DMS53 (cell line): Measurements from ENCODE around the gene ARHGAP42.

Experiments used
- DNase-seq: peaks from one replicate; lab custom pipeline; 2025; lab: John Stamatoyannopoulos, UW

Gene ARHGAP42

DNA sequence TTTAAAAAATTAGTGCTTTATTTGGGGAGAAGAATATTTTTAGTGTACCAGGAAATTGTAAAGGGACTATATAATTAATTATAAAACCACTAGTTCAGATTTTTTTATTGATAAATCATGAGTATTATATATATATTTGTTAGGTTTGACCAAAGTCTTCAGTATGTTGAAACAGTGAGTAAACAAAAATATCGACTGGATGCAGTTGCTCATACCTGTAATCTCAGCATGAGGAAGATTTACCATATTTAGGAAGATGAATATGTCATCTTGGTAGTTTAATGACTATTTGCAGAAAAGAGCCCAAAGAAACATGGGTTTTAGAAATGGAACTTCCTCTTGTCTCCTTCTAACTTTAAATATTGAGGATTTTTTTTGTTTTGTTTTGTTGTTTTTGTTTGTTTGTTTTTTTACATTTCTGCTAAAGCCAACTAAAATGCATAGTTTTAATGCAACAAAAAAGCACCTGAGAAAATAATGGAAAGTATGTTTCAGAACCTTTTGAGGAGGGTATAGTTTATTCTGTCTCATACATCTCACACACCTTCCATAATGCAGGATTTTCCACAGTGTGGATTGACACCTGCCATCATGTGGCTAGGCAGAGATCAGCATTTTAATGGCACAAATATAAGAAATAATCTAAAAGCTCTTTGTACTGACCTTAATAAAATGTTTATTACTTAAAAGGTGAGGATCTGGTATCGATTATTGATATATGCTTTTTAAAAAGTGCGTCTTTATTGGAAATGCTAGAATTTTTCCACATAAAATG, 114.3 kb downstream of the ARHGAP42 start:
- peak; percentile 10 for DNase-seq

- no peak for DNase-seq
Observed at GRCh38 chr11:100805506-100806199, 118.6 kb downstream of the ARHGAP42 start.

GRCh38 chr11:100806296-100806695, 119.2 kb downstream of the ARHGAP42 start:
- no peak for DNase-seq

GRCh38 chr11:100808904-100809491, 121.9 kb downstream of the ARHGAP42 start:
- no peak for DNase-seq

- DNase-seq, result no peak
Observed at GRCh38 chr11:100810146-100810545, 123.1 kb downstream of the ARHGAP42 start.

- no peak for DNase-seq
Observed at GRCh38 chr11:100810666-100811065, 123.6 kb downstream of the ARHGAP42 start.

GRCh38 chr11:100812517-100812916, 125.4 kb downstream of the ARHGAP42 start:
- no peak for DNase-seq

GRCh38 chr11:100815787-100816330, 128.8 kb downstream of the ARHGAP42 start:
- DNase-seq, result no peak

DNA sequence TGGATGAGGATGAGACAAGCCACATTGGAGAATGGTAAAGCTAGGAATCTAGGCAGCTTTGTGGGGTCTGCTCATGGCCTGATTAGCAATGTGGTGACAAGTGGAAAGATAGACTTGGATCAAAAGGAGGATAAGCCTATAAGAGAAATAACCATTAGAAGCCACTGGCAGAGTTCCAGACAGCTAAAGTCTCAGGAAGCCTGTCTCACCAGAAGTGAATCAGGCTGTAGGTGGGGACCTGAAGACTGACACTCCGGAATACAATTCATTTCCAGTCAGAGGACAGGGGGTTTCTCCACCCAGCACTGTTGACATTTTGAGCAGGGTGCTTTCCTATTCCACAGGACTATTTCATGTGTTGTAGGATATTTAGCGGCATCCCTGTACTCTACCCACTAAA, 129.7 kb downstream of the ARHGAP42 start:
- DNase-seq, result no peak

GRCh38 chr11:100817620-100818019, 130.5 kb downstream of the ARHGAP42 start:
- no peak for DNase-seq

- DNase-seq, result no peak
Observed at GRCh38 chr11:100820621-100821020, 133.5 kb downstream of the ARHGAP42 start.

DNA sequence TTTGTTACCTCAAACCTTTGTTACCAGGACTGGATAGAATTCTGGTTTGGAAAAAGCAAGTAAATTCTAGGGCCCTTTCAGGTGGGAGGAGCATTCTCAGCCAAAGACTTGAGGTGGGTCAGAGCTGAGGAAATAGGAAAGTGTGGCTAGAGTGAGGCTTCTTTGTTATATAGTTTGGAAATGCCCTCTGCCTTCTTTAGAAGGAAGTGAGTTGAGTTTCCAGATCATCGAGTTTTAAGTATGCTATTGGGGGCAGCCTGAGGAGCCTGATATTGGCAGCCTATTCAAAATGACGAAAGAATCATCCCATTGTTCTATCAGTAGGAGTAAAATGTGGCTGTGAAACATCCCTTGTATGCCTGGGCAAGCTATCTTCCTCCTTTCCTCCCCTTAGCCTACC, 134.1 kb downstream of the ARHGAP42 start:
- DNase-seq, result no peak

DNA sequence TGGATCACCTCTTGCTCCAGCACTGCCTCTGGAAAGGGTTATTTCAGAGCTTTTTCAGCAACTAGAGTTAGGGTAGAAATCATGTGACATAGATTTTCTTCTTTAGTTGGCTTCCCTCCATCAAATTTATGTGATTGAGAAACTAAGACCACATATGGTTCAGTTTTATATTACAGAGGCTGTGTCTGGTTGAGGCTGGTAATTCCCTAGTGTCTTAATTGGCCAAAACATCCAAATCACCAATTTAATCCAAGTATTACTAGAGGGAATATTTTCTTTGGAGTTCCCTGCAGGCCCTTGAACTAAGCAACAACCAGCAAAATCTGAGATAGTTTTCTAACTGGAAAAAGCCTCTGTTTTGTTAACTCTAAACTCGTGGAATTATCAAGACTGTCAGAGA, 136.3 kb downstream of the ARHGAP42 start:
- DNase-seq, result no peak

- DNase-seq, result no peak
Observed at GRCh38 chr11:100824041-100824809, 137.1 kb downstream of the ARHGAP42 start.

DNA sequence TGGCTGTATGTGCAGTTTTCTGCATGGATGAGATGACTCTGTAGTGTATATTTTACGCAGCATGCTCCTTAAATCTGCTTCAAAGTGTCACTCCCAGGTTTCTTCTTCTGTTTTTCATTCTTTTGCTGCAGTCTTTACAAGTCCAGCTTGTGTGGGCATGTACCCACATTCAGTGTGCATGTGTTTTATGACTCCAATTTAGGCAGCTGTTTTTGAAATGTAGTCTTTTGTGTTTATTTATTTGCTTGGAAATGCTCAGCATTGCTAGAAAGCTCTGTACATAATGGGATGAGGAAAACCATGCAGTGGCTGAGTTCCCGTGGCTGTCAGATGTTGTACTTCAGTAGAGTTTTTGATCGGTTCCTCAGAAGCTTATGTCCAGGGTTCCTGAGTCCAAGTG, 138.5 kb downstream of the ARHGAP42 start:
- DNase-seq, result no peak

- peak; percentile 87 for DNase-seq
Observed at GRCh38 chr11:100827934-100828661, 141.0 kb downstream of the ARHGAP42 start.

DNA sequence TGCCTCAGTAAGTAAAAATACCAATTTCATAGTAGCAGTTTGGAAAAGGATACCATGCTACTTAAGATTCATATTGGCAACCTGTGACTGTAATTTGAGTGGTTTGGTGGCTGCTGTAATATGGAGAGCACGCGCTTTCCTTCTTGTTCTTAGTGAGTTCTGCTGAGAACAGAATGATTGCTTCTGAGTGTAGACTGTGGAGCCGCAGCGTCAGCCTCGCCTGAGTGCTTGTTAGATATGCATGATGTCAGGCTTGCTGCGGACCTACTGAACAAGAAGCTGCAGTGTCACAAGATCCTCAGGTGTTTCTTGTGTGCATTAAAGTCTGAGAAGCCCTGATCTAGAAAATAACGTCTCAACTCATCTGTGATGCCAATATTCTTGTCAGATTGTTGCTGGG, 143.2 kb downstream of the ARHGAP42 start:
- DNase-seq, result no peak

DNA sequence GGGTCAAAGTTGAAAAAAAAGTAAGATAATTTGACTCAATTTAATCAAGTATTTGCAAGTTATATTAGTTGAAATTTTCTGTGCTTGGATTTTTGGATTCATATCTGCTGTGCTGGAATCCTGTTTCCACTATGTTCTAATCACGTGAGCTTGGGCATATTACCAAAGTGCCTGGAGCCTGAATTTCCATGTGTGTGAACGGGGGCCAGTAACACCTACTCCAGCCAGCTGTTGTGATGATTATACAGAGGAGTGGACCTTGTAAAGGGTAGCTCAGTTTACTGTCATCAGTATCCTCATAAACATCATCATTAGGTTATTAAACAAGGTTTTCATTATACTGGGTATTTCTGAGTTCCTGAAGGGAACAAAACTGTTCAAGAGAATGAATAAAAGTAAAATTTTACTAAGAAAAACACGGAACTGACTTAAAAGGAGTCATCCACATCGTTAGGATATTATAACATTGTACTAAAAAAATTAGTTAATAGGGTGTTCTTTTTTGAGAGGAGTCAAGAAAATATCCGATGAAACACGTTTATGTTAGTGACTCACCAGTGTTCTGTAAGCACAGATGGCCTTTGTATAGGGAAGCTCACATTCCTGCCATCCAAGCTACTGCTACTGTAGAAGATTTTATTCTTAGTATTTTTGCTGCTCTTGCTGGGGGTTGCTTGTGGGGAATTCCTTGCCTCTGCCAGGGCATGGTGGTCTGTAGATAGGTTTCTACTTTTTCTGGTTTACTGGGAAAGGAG, 144.1 kb downstream of the ARHGAP42 start:
- peak; percentile 41 for DNase-seq

DNA sequence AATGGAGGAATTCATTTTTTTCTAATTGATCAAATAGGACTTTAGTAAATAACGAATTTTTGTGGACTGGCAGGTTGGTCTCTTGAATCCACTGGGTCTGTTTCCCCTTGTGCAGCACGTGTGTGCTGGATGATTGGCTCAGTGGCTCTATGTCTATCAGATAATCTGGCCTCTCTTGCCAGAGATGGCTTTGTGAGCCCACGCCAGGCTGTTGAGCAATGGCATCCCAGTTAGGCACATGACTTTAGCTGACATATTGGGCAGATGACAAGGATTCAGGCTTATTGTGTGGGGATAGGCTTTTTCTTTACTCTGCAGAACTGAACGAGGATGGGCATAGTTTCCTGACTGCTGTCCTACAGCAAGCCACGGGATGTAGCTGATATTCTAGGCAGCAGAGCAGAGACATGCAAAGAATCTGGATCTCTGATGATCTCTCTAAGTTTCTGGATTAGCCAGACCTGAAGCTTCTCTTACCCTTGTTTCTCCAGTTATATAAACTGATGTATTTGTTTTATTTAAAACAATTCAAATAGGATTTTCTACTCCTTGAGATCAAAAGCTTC, 144.9 kb downstream of the ARHGAP42 start:
- DNase-seq, result no peak

GRCh38 chr11:100832829-100833228, 145.7 kb downstream of the ARHGAP42 start:
- no peak for DNase-seq
